Liver (tissue), 9 donors: Measurements from ENCODE around the gene CROCC2. TPM values are rescaled to one million over a fixed set of nuclear protein-coding genes. Genes with fewer than 3 reads are reported as not detected.

Source experiments
- DNase-seq: peaks from one replicate; pipeline ENCODE4 v3.0.0-alpha.2; 2017; ENCODE audit warnings: low spot score
- H3K27ac ChIP-seq, 2 donors: one replicate each; pipeline ENCODE4 v1.7.0; 2013; ENCODE audit warnings: inconsistent platforms in 2 of 2, low read length in 2 of 2, control low read depth in 1 of 2, low read depth in 1 of 2, mild to moderate bottlenecking in 1 of 2
- H3K27me3 ChIP-seq, 4 donors: one replicate each; pipeline versions ENCODE4 v1.6.1 to v1.7.0; 2013; ENCODE audit warnings: low read length in 3 of 4, inconsistent platforms in 1 of 4, mild to moderate bottlenecking in 1 of 4, moderate library complexity in 1 of 4; ENCODE audit not compliant: control insufficient read depth in 4 of 4, insufficient read depth in 4 of 4
- H3K36me3 ChIP-seq, 4 donors: one replicate each; pipeline versions ENCODE4 v1.6.1 to v1.7.0; 2013; ENCODE audit warnings: low read length in 3 of 4, mild to moderate bottlenecking in 3 of 4, low read depth in 1 of 4, moderate library complexity in 1 of 4; ENCODE audit not compliant: control insufficient read depth in 4 of 4, insufficient read depth in 3 of 4
- H3K4me1 ChIP-seq, 4 donors: one replicate each; pipeline versions ENCODE4 v1.6.1 to v1.7.0; 2013; ENCODE audit warnings: low read length in 3 of 4, mild to moderate bottlenecking in 3 of 4, moderate library complexity in 1 of 4; ENCODE audit not compliant: control insufficient read depth in 4 of 4, insufficient read depth in 4 of 4
- H3K4me3 ChIP-seq, 3 donors: one replicate each; pipeline versions ENCODE4 v1.6.1 to v1.7.0; 2013; ENCODE audit warnings: low read length in 3 of 3, control low read depth in 1 of 3, low read depth in 1 of 3, mild to moderate bottlenecking in 1 of 3
- H3K9ac ChIP-seq, 2 donors: one replicate each; pipeline ENCODE4 v1.7.0; 2013; ENCODE audit warnings: low read length in 2 of 2, mild to moderate bottlenecking in 2 of 2, moderate library complexity in 2 of 2, control low read depth in 1 of 2, low read depth in 1 of 2
- H3K9me3 ChIP-seq, 4 donors: one replicate each; pipeline versions ENCODE4 v1.6.1 to v1.7.0; 2013; ENCODE audit warnings: low read length in 3 of 4; ENCODE audit not compliant: control insufficient read depth in 4 of 4
- EGR1 ChIP-seq, 2 donors: IDR thresholded peaks; 2 replicates each; pipeline ENCODE4 v1.6.1; 2016 to 2018; ENCODE audit warnings: antibody characterized with exemption in 2 of 2, low read depth in 2 of 2
- FOXA1 ChIP-seq: IDR thresholded peaks from 2 replicates; pipeline ENCODE4 v1.6.1; 2016; ENCODE audit warnings: antibody characterized with exemption
- FOXA2 ChIP-seq: IDR thresholded peaks from 2 replicates; pipeline ENCODE4 v1.6.1; 2016; ENCODE audit warnings: antibody characterized with exemption
- GABPA ChIP-seq, 2 donors: IDR thresholded peaks in 1 of 2; conservative IDR thresholded peaks in 1 of 2; 2 replicates each; pipeline ENCODE4 v1.6.1; 2016; ENCODE audit warnings: antibody characterized with exemption in 2 of 2, mild to moderate bottlenecking in 1 of 2, moderate library complexity in 1 of 2
- HNF4A ChIP-seq, 2 donors: conservative IDR thresholded peaks; 2 replicates each; pipeline ENCODE4 v1.6.1; 2016; ENCODE audit warnings: antibody characterized with exemption in 2 of 2, mild to moderate bottlenecking in 2 of 2
- HNF4G ChIP-seq: IDR thresholded peaks from 2 replicates; pipeline ENCODE4 v1.6.1; 2016; ENCODE audit warnings: antibody characterized with exemption
- NR2F2 ChIP-seq: IDR thresholded peaks from 2 replicates; pipeline ENCODE4 v1.6.1; 2016; ENCODE audit warnings: antibody characterized with exemption
- RAD21 ChIP-seq, 2 donors: IDR thresholded peaks; 2 replicates each; pipeline ENCODE4 v1.6.1; 2016; ENCODE audit warnings: antibody characterized with exemption in 2 of 2, mild to moderate bottlenecking in 2 of 2
- RXRA ChIP-seq, 2 donors: IDR thresholded peaks; 2 replicates each; pipeline ENCODE4 v1.6.1; 2017 to 2018; ENCODE audit warnings: antibody characterized with exemption in 2 of 2, mild to moderate bottlenecking in 1 of 2
- SP1 ChIP-seq: IDR thresholded peaks from 2 replicates; pipeline ENCODE4 v1.6.1; 2018; ENCODE audit warnings: antibody characterized with exemption, mild to moderate bottlenecking
- TAF1 ChIP-seq: conservative IDR thresholded peaks from 2 replicates; pipeline ENCODE4 v1.6.1; 2016; ENCODE audit warnings: antibody characterized with exemption, mild to moderate bottlenecking
- YY1 ChIP-seq: IDR thresholded peaks from 2 replicates; pipeline ENCODE4 v1.6.1; 2016; ENCODE audit warnings: antibody characterized with exemption, mild to moderate bottlenecking
- WGBS: extraction: QIAGEN DNeasy Blood & Tissue Kit; methylation state at CpG from one replicate; pipeline ENCODE4 v1.1.7; 2013; 5-methylcytosine and 5-hydroxymethylcytosine counted together
- polyA plus RNA-seq, 2 donors: library from polyadenylated mRNA; stranded (reverse) in 1 of 2; unstranded in 1 of 2; fragments of 200-250 nt in 1 of 2; fragments of >200 nt in 1 of 2; fragmentation: Nextera tagmentation in 1 of 2; extraction: Ambion mirVana in 1 of 2; gene quantifications; one replicate each; pipeline versions ENCODE4 v1.2.1 to v1.2.3, GENCODE V29; 2013 to 2015
- total RNA-seq, 2 donors: library from RNA; depleted of rRNA; stranded (reverse); fragments of >200 nt; gene quantifications; one replicate each; pipeline ENCODE4 v1.2.3, GENCODE V29; 2014
- TF ChIP-seq, protein P1 (sequence below): IDR thresholded peaks from 2 replicates; pipeline ENCODE4 v1.6.1; 2016; ENCODE audit warnings: antibody characterized with exemption
- TF ChIP-seq, protein P2 (sequence below): IDR thresholded peaks from 2 replicates; pipeline ENCODE4 v1.6.1; 2016; ENCODE audit warnings: antibody characterized with exemption, mild to moderate bottlenecking
- TF ChIP-seq, protein P3 (sequence below): fragments of 150-350 bp; IDR thresholded peaks from 2 replicates; pipeline ENCODE4 v1.5.1; 2017; ENCODE audit warnings: improper control_type of control experiment, low read depth, low read length; ENCODE audit not compliant: missing input control
- donor health status: healthy.
- donor health status: healthy.
- donor health status: healthy.
- donor health status: healthy.
- donor health status: healthy.

CROCC2 gene
- total and polyA plus RNA-seq, 4 donors = under 0.01 to 0.13 (median 0.05) TPM

DNA sequence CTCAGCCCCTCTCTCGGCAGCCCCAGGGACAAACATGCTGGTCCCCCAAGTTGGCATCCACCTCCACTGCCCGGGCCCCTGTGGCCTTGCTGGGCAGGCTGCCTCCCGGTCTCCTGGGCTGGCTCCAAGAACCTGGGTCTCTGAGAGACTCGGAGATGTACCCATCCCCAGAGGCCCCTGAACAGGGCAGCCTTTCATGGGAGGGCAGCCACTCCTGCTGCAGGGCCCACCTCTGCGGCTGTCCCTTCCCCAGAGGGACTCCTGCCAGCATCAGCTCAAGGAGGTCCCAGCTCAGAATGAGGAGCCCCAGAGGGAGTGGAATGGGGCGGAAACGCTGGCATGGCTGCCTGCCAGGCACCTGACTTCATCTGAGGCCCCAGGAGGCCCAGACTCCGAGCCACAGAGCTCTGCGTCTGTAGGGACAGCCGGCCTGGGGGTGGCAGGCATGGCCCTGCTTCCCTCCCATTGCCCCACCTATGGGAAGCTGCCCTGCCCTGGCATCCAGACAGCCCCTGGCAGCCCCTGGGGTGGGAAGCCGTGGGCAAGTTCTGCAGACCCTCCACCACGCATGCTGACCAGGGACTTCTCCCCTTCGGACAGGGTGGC is 857 bp upstream of the CROCC2 start:
- peaks cover 0 to 3% (median 0%) of the 10 kb centered on the region in 4 donors for H3K9me3 ChIP-seq
- no peak for DNase-seq
- H3K36me3 ChIP-seq = no peaks in the 10 kb centered on the region
- H3K4me1 ChIP-seq = no peaks in the 10 kb centered on the region
- no peak overlapping the region for H3K27ac ChIP-seq
- no peak for TF ChIP-seq TAF1
- TF ChIP-seq, protein P1, sequence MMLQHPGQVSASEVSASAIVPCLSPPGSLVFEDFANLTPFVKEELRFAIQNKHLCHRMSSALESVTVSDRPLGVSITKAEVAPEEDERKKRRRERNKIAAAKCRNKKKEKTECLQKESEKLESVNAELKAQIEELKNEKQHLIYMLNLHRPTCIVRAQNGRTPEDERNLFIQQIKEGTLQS = no peak
- TF ChIP-seq, protein P2, sequence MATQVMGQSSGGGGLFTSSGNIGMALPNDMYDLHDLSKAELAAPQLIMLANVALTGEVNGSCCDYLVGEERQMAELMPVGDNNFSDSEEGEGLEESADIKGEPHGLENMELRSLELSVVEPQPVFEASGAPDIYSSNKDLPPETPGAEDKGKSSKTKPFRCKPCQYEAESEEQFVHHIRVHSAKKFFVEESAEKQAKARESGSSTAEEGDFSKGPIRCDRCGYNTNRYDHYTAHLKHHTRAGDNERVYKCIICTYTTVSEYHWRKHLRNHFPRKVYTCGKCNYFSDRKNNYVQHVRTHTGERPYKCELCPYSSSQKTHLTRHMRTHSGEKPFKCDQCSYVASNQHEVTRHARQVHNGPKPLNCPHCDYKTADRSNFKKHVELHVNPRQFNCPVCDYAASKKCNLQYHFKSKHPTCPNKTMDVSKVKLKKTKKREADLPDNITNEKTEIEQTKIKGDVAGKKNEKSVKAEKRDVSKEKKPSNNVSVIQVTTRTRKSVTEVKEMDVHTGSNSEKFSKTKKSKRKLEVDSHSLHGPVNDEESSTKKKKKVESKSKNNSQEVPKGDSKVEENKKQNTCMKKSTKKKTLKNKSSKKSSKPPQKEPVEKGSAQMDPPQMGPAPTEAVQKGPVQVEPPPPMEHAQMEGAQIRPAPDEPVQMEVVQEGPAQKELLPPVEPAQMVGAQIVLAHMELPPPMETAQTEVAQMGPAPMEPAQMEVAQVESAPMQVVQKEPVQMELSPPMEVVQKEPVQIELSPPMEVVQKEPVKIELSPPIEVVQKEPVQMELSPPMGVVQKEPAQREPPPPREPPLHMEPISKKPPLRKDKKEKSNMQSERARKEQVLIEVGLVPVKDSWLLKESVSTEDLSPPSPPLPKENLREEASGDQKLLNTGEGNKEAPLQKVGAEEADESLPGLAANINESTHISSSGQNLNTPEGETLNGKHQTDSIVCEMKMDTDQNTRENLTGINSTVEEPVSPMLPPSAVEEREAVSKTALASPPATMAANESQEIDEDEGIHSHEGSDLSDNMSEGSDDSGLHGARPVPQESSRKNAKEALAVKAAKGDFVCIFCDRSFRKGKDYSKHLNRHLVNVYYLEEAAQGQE = no peak
- TF ChIP-seq HNF4G = no peak
- TF ChIP-seq, protein P3, sequence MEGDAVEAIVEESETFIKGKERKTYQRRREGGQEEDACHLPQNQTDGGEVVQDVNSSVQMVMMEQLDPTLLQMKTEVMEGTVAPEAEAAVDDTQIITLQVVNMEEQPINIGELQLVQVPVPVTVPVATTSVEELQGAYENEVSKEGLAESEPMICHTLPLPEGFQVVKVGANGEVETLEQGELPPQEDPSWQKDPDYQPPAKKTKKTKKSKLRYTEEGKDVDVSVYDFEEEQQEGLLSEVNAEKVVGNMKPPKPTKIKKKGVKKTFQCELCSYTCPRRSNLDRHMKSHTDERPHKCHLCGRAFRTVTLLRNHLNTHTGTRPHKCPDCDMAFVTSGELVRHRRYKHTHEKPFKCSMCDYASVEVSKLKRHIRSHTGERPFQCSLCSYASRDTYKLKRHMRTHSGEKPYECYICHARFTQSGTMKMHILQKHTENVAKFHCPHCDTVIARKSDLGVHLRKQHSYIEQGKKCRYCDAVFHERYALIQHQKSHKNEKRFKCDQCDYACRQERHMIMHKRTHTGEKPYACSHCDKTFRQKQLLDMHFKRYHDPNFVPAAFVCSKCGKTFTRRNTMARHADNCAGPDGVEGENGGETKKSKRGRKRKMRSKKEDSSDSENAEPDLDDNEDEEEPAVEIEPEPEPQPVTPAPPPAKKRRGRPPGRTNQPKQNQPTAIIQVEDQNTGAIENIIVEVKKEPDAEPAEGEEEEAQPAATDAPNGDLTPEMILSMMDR = no peak
- no peak for TF ChIP-seq SP1
- TF ChIP-seq HNF4A (conservative IDR thresholded peaks at IDR 0.05) = no peak
- no peak for TF ChIP-seq FOXA2
- no peak for TF ChIP-seq FOXA1
- TF ChIP-seq RAD21 (IDR thresholded peaks at IDR 0.05) = no peak
- TF ChIP-seq NR2F2 = no peak
- TF ChIP-seq RXRA (IDR thresholded peaks at IDR 0.05) = no peak
- H3K9ac ChIP-seq = no peak overlapping the region
- WGBS = 80% methylated on average over 13 of the region's 13 CpGs
- no peaks in the 10 kb centered on the region for H3K27me3 ChIP-seq
- no peak overlapping the region for H3K4me3 ChIP-seq

- Histone ChIP-seq H3K27me3 (no peaks in the 10 kb centered on the region), H3K4me1 (peaks cover 0 to 1% (median under 1%) of the 10 kb centered on the region in 4 donors), H3K4me3 (no peak overlapping the region), H3K27ac (no peak overlapping the region), H3K9me3 (no peaks in the 10 kb centered on the region), H3K9ac (no peak overlapping the region), H3K36me3 (no peaks in the 10 kb centered on the region)
- no peak for DNase-seq
- 82% methylated on average over 22 of the region's 22 CpGs for WGBS
- TF ChIP-seq, protein P2 = no peak
- TF ChIP-seq FOXA2 (no peak), YY1 (no peak), NR2F2 (no peak), FOXA1 (no peak), HNF4G (no peak), TAF1 (no peak), EGR1 (IDR thresholded peaks at IDR 0.05; ENCODE audit: low read depth in 2 of 2) (no peak), GABPA (IDR thresholded peaks at IDR 0.05 in 1 of 2, conservative IDR thresholded peaks at IDR 0.05 in 1 of 2) (no peak), RXRA (IDR thresholded peaks at IDR 0.05) (no peak), SP1 (no peak), RAD21 (IDR thresholded peaks at IDR 0.05) (no peak)
- TF ChIP-seq, protein P3 = no peak
- TF ChIP-seq, protein P1 = no peak
Observed at GRCh38 chr2:240906911-240907590, 915 bp downstream of the CROCC2 start.
